Activated CD4-positive, alpha-beta T cell treated with anti-CD3 and anti-CD28 coated beads, Interleukin-2, amount 10 ng/mL, durations not matched to agents 24 days and 14 days (primary cell): ENCODE results near the gene SCGB1D1. TPM values are rescaled to one million over a fixed set of nuclear protein-coding genes. Genes with fewer than 3 reads are reported as not detected.

Experiments
- DNase-seq: peaks from one replicate; pipeline ENCODE4 v3.0.0; 2022
- H3K27ac Mint-ChIP-seq: one replicate; pipeline ENCODE4 v1.8.0; 2022; ENCODE audit warnings: mild to moderate bottlenecking, mixed read lengths
- H3K27me3 Mint-ChIP-seq: one replicate; pipeline ENCODE4 v1.8.0; 2022; ENCODE audit warnings: mixed read lengths
- H3K36me3 Mint-ChIP-seq: one replicate; pipeline ENCODE4 v1.8.0; 2022; ENCODE audit warnings: low read depth, mild to moderate bottlenecking, mixed read lengths
- H3K4me1 Mint-ChIP-seq: one replicate; pipeline ENCODE4 v1.8.0; 2021; ENCODE audit warnings: mixed read lengths
- H3K4me3 Mint-ChIP-seq: one replicate; pipeline ENCODE4 v1.8.0; 2022; ENCODE audit warnings: mild to moderate bottlenecking, moderate library complexity, mixed read lengths
- H3K9me3 Mint-ChIP-seq: one replicate; pipeline ENCODE4 v1.8.0; 2021; ENCODE audit warnings: mixed read lengths
- intact Hi-C: fragments of 100-400 bp; cut with micrococcal nuclease; formaldehyde crosslinking; loops from one replicate; pipeline ENCODE4 v1.15.1; 2023
- total RNA-seq: library from RNA; stranded (reverse); gene quantifications from 2 replicates; pipeline ENCODE4 v1.2.3, GENCODE V29; 2022

Gene SCGB1D1
- total RNA-seq, 1 donor from 2014 or later = not detected

DNA sequence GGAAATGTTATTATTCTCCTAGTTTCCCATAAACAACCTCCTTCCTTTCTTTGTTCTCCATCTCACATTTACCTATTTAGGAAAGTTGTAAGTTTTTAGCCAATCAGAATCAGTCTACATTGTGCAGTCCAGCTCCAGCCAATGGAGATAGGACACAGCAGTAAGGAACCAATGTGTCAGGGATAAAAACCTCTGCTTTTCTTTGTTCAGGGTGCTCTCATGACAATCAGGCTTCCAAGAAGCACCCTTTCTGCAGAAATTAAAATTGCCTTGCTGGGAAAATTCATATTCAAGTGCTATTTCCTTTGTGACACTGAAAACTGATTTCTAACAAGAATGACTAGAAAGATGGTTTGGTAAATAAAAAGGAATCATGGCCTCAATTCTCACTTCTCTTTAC is 33.1 kb downstream of the SCGB1D1 start:
- Mint-ChIP-seq H3K27ac (no peak overlapping the region), H3K9me3 (peaks cover 17% of the 10 kb centered on the region), H3K27me3 (peaks cover 12% of the 10 kb centered on the region)

DNA sequence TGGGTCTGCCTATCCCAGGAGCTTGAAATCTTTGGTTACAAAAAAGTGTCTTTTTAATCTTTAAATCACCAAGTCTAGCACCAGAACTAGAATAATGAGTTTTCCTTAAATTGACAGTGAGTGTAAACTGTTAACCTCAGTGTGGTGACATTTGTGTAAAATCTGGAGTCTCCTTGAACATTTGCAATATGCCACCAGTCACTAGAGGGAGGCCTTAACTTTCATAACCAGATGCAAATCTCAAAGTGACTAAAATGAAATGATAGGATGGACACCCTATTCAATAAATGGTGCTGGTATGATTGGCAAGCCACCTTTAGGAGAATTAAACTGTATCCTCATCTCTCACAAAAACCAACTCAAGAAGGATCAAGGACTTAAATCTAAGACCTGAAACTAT is 43.7 kb downstream of the SCGB1D1 start:
- Mint-ChIP-seq H3K4me1 (no peaks in the 10 kb centered on the region), H3K27ac (no peak overlapping the region), H3K36me3 (no peaks in the 10 kb centered on the region), H3K27me3 (peaks cover 33% of the 10 kb centered on the region), H3K4me3 (no peak overlapping the region), H3K9me3 (no peaks in the 10 kb centered on the region)
- DNase-seq = no peak
- intact Hi-C loops = loop anchor here (5.0 kb wide), 1 partner anchor 79 kb away; no protein-coding TSS in a partner anchor

More for the DNA sequence above, 33.1 kb downstream of the SCGB1D1 start:
- H3K36me3 Mint-ChIP-seq = peaks cover 4% of the 10 kb centered on the region
- no peak for DNase-seq
- no peak overlapping the region for H3K4me3 Mint-ChIP-seq
- intact Hi-C loops = no loop called here
- no peaks in the 10 kb centered on the region for H3K4me1 Mint-ChIP-seq

DNA sequence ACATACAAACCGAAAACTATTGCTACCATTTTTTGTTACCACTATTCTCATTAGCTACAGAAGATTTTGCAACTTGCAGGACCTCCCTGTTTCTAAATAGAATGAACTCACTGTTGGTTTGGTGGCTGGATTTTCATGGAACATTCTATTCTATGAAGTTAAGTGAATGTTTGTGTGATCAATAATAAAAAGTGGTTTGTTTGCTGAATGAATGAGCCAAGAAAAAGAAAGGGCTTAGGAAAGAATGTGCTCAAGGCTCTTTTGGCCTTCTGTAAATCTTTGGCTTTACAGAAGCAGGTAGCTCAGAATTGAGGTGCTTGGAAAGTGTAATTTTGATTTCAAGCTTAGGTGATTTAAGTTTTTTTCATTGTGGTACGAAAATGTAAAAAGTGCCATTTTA is 46.2 kb downstream of the SCGB1D1 start:
- H3K4me3 Mint-ChIP-seq = no peak overlapping the region
- no peak for DNase-seq
- H3K9me3 Mint-ChIP-seq = no peaks in the 10 kb centered on the region
- H3K27ac Mint-ChIP-seq = no peak overlapping the region
- intact Hi-C loops = no loop called here
- H3K27me3 Mint-ChIP-seq = peaks cover 34% of the 10 kb centered on the region
- no peaks in the 10 kb centered on the region for H3K36me3 Mint-ChIP-seq
- no peaks in the 10 kb centered on the region for H3K4me1 Mint-ChIP-seq

DNA sequence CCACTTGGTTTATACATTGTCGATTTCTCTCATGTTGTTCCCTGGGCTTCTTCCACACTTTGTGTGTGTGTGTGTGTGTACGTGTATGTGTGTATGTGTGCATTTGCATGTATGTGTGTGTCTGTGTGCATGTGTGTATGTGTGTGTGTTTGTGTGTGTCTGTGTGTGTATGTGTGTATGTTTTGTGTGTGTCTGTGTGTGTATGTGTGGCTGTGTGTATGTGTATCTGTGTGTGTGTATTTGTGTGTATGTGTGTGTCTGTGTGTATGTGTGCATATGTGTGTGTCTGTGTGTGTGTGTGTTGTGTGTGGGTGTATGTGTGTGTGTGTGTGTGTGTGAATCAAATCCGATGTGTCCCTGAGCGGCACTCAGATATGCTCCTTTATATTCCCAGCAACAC is 47.5 kb downstream of the SCGB1D1 start:
- H3K4me3 Mint-ChIP-seq = no peak overlapping the region
- H3K4me1 Mint-ChIP-seq = no peaks in the 10 kb centered on the region
- H3K27me3 Mint-ChIP-seq = peaks cover 33% of the 10 kb centered on the region
- H3K36me3 Mint-ChIP-seq = no peaks in the 10 kb centered on the region
- intact Hi-C loops = no loop called here
- no peak overlapping the region for H3K27ac Mint-ChIP-seq
- no peak for DNase-seq
- H3K9me3 Mint-ChIP-seq = no peaks in the 10 kb centered on the region

DNA sequence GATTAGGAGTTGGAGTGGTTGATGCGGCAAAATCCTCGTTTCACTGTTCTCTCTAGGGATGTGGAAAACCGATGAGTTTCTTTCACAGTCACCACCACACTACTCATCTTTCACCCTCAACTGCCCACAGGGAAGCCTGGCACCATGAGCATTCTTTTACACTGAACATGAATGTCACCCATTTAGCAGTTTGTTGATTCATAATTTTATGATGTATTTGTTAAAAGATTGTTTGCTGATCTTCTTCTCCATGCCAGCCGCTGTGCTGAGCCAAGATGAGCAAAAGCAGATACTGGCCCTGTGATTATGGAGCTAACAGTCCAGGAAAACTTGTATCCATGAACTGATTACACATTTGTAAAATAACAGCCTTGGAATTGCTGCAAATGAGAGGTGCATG is 48.1 kb downstream of the SCGB1D1 start:
- Mint-ChIP-seq H3K36me3 (no peaks in the 10 kb centered on the region), H3K4me1 (no peaks in the 10 kb centered on the region), H3K27ac (no peak overlapping the region), H3K9me3 (no peaks in the 10 kb centered on the region), H3K27me3 (peaks cover 28% of the 10 kb centered on the region), H3K4me3 (no peak overlapping the region)
- intact Hi-C loops = no loop called here
- no peak for DNase-seq

DNA sequence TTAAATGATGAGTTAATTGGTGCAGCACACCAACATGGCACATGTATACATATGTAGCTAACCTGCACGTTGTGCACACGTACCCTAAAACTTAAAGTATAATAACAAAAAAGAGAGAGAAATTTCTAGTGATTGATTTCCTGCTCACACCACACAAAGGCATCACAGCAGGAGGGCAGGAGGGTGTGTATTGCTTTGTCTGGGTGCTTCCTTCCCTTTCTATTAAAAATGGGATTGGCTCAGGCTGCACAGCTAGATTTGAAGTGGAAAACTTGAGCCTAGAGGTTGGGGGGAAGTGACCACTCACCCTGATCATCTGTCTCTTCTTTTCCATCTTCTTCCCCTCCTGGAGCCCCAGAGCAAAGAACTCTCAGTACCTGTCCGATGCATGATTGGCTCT is 51.1 kb downstream of the SCGB1D1 start:
- no peak overlapping the region for H3K4me3 Mint-ChIP-seq
- intact Hi-C loops = no loop called here
- no peaks in the 10 kb centered on the region for H3K36me3 Mint-ChIP-seq
- H3K27ac Mint-ChIP-seq = no peak overlapping the region
- H3K9me3 Mint-ChIP-seq = no peaks in the 10 kb centered on the region
- DNase-seq = no peak
- H3K27me3 Mint-ChIP-seq = peaks cover 11% of the 10 kb centered on the region
- no peaks in the 10 kb centered on the region for H3K4me1 Mint-ChIP-seq

DNA sequence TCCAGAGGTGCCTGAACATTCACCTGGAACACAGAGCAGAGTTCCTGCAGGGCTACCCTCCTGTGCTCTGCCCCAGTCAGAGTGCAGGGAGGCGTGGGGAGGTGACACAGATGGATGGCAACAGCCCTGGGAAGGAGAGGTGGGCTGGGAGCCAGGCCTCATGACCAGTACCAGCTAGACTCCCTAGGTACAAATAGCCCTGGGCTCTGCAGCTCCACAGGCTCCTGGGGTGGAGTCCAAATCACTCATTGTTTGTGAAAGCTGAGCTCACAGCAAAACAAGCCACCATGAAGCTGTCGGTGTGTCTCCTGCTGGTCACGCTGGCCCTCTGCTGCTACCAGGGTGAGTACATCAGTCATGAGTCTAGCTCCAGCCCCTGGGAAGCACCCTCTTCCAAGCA is 52.0 kb downstream of the SCGB1D1 start, which contains the start of gene SCGB1D2:
TSS of gene SCGB1D2 (plus strand) at position 219 of the 400 bp plus-strand sequence. CDS start at position 288, 69 bp downstream.
- intact Hi-C loops = no loop called here
- H3K9me3 Mint-ChIP-seq = no peaks in the 10 kb centered on the region
- no peak within 1 kb of the TSS for H3K4me3 Mint-ChIP-seq
- no peaks in the 10 kb centered on the region for H3K4me1 Mint-ChIP-seq
- H3K36me3 Mint-ChIP-seq = no peaks in the 10 kb centered on the region
- no peak for DNase-seq
- no peak within 1 kb of the TSS for H3K27ac Mint-ChIP-seq
- peaks cover 13% of the 10 kb centered on the region for H3K27me3 Mint-ChIP-seq

Other genes starting within 250 kb of the SCGB1D1 start
- 0.07 TPM in 1 of 2 replicates, not detected in the other for gene BEST1, start 239.9 kb upstream of the SCGB1D1 start, total RNA-seq
- gene FTH1, start 222.6 kb upstream of the SCGB1D1 start, total RNA-seq = 500 and 515 TPM in 2 replicates
- gene INCENP, start 66.2 kb upstream of the SCGB1D1 start, total RNA-seq = 95.0 and 102 TPM in 2 replicates
- gene SCGB2A1, start 18.5 kb downstream of the SCGB1D1 start, total RNA-seq = not detected in 2 replicates
- gene SCGB1D2, start 52.0 kb downstream of the SCGB1D1 start, total RNA-seq = not detected in 2 replicates
- not detected in 2 replicates for gene SCGB2A2, start 79.9 kb downstream of the SCGB1D1 start, total RNA-seq
- not detected in 2 replicates for gene SCGB1D4, start 108.9 kb downstream of the SCGB1D1 start, total RNA-seq
- gene ASRGL1, start 147.2 kb downstream of the SCGB1D1 start, total RNA-seq = 3.6 and 5.8 TPM in 2 replicates
- gene SCGB1A1, start 228.8 kb downstream of the SCGB1D1 start, total RNA-seq = not detected in 2 replicates